Uterus (tissue), 4 donors: ENCODE measurements around the gene ENO1. TPM values are rescaled to one million over a fixed set of nuclear protein-coding genes. Genes with fewer than 3 reads are reported as not detected.

Experiments used
- DNase-seq, 2 donors: peaks; one replicate each; pipeline ENCODE4 v3.0.0-alpha.2; 2019 to 2020
- H3K27ac ChIP-seq, 2 donors: fragments of 200-600 bp; sonication (generic); 1 replicate in 1 of 2; 2 replicates in 1 of 2; pipeline ENCODE4 v1.5.1; 2016 to 2018
- H3K27me3 ChIP-seq, 2 donors: fragments of 200-600 bp; sonication (generic); one replicate each; pipeline ENCODE4 v1.5.1; 2018 to 2019; ENCODE audit warnings: control low read depth in 1 of 2
- H3K36me3 ChIP-seq, 2 donors: fragments of 200-600 bp; sonication (generic); one replicate each; pipeline ENCODE4 v1.5.1; 2019; ENCODE audit warnings: control low read depth in 1 of 2
- H3K4me1 ChIP-seq, 2 donors: fragments of 200-600 bp; sonication (generic); one replicate each; pipeline ENCODE4 v1.5.1; 2018 to 2019; ENCODE audit warnings: control low read depth in 1 of 2
- H3K4me3 ChIP-seq, 2 donors: fragments of 200-600 bp; sonication (generic); 1 replicate in 1 of 2; 2 replicates in 1 of 2; pipeline ENCODE4 v1.5.1; 2018 to 2019; ENCODE audit warnings: mild to moderate bottlenecking in 1 of 2
- H3K9me3 ChIP-seq, 2 donors: fragments of 200-600 bp; sonication (generic); one replicate each; pipeline ENCODE4 v1.5.1; 2019; ENCODE audit warnings: control low read depth in 1 of 2
- POLR2A ChIP-seq, 2 donors: fragments of 450-650 bp; IDR thresholded peaks; one replicate each; pipeline ENCODE4 v1.6.1; 2016; ENCODE audit warnings: antibody characterized with exemption in 2 of 2, mild to moderate bottlenecking in 1 of 2, moderate library complexity in 1 of 2
- intact Hi-C: fragments of 100-400 bp; cut with DNase I; formaldehyde crosslinking; loops from one replicate; pipeline ENCODE4 v1.15.1; 2023; ENCODE audit warnings: low total_unique reads
- total RNA-seq, 4 donors: library from RNA; depleted of rRNA in 3 of 4; stranded (reverse); fragments of >200 nt in 3 of 4; gene quantifications; one replicate each; pipeline versions ENCODE4 v1.1.0 to v1.2.4, GENCODE V29; 2014 to 2023
- TF ChIP-seq, protein P1 (sequence below), 4 experiments: fragments of 200-600 bp in 2 of 4; fragments of 450-650 bp in 2 of 4; sonication (generic) in 2 of 4; IDR thresholded peaks; one replicate each; pipeline ENCODE4 v1.5.1; 2016 to 2019; ENCODE audit warnings: antibody characterized with exemption in 4 of 4, mild to moderate bottlenecking in 2 of 4, moderate library complexity in 1 of 4
- donor health status: DM: yes; HTN: yes; CAD: no.

Gene ENO1
- total RNA-seq, 4 donors from 2014 or later, result 123 to 358 (median 225) TPM

DNA sequence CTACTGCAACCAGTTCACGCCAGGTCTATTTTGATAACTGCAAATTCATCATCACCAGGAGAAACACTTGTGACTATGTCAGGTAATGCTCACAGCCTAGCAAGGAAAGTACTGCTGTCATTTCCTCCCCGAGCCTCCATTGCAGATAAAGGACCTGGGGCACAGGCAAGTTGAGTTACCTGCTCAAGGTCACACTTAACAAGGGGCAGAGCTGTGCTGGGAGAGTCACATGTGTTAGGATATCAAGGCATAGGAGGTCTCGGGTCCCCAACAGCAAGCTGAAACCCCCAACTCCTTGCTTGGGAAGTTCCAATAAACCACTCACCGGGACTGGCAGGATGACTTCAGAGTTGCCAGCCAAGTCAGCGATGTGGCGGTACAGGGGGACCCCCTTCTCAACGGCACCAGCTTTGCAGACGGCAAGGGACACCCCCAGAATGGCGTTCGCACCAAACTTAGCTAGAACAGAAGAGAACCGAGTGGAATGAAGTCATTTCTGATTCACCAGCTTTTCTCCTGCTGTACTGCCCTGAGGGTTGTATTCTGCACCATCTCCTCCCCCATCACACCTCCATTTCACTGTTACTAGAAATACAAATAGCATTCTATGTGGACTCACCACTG is 11.6 kb downstream of the ENO1 start:
- H3K4me1 ChIP-seq, result no peaks in the 10 kb centered on the region
- H3K36me3 ChIP-seq, result no peaks in the 10 kb centered on the region
- H3K9me3 ChIP-seq, result no peaks in the 10 kb centered on the region
- H3K27ac ChIP-seq, result no peak overlapping the region
- no peak for DNase-seq
- no peak for TF ChIP-seq POLR2A (IDR thresholded peaks at IDR 0.05)
- TF ChIP-seq, protein P1, sequence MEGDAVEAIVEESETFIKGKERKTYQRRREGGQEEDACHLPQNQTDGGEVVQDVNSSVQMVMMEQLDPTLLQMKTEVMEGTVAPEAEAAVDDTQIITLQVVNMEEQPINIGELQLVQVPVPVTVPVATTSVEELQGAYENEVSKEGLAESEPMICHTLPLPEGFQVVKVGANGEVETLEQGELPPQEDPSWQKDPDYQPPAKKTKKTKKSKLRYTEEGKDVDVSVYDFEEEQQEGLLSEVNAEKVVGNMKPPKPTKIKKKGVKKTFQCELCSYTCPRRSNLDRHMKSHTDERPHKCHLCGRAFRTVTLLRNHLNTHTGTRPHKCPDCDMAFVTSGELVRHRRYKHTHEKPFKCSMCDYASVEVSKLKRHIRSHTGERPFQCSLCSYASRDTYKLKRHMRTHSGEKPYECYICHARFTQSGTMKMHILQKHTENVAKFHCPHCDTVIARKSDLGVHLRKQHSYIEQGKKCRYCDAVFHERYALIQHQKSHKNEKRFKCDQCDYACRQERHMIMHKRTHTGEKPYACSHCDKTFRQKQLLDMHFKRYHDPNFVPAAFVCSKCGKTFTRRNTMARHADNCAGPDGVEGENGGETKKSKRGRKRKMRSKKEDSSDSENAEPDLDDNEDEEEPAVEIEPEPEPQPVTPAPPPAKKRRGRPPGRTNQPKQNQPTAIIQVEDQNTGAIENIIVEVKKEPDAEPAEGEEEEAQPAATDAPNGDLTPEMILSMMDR (IDR thresholded peaks at IDR 0.05), result no peak
- H3K27me3 ChIP-seq, result no peaks in the 10 kb centered on the region
- intact Hi-C loops, result no loop called here
- no peak overlapping the region for H3K4me3 ChIP-seq

DNA sequence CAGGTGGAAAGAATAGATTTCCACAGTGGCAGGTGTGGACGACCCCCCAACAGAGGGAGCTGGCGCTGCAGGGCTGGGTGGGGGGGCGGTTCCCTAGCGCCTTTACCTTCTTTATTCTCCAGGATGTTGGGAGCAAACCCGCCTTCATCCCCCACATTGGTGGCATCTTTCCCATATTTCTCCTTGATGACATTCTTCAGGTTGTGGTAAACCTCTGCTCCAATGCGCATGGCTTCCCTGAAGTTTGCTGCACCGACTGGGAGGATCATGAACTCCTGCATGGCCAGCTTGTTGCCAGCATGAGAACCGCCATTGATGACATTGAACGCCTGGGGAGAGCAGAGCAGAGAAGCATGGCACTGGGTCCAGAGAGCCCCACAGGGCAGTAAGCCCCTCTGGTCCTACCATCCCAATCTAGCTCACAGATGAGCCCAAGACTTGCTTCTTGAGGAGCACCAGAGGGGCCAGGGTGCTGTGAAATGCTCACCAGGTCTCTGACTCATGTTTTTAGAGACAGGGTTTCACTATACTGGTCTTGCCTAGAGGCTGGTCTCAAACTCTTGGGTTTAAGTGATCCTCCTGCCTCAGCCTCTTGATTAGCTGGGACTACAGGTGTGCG is 12.2 kb downstream of the ENO1 start:
- Histone ChIP-seq H3K27ac (no peak overlapping the region), H3K9me3 (no peaks in the 10 kb centered on the region), H3K36me3 (no peaks in the 10 kb centered on the region), H3K4me1 (no peaks in the 10 kb centered on the region), H3K4me3 (no peak overlapping the region), H3K27me3 (no peaks in the 10 kb centered on the region)
- intact Hi-C loops, result no loop called here
- no peak for DNase-seq
- TF ChIP-seq POLR2A (IDR thresholded peaks at IDR 0.05), result no peak
- TF ChIP-seq, protein P1 (IDR thresholded peaks at IDR 0.05), result no peak

DNA sequence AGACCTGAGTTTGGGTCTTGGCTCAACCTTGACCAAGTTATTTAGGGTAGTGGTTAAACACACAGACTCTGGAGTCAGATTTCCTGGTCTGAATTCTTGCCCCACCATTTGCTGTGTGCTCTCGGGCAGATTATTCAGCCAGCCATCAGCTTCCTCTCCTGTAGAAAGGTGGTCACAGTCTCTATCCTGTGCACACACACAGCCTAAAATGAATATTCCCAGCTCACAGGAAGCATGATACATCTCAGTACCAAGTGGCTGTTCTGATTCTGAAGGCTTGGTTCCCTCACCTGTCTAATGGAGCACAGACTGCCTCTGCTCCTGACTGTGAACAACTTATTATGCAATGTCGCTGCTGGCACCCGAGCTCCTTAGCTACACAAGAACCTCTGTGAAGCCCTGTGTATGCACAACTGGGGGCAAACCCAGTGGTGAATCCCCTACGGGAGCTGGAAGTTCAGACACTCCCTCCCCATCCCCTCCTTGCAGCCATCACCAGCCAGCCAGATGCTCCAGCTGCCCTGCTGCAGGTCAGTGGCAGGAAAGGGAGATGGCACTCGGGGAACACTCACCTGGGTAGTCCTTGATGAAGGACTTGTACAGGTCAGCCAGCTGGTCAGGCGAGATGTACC is 13.7 kb downstream of the ENO1 start:
- H3K9me3 ChIP-seq, result no peaks in the 10 kb centered on the region
- DNase-seq, result no peak
- H3K27ac ChIP-seq, result no peak overlapping the region
- H3K4me1 ChIP-seq, result no peaks in the 10 kb centered on the region
- intact Hi-C loops, result no loop called here
- no peaks in the 10 kb centered on the region for H3K27me3 ChIP-seq
- H3K36me3 ChIP-seq, result no peaks in the 10 kb centered on the region
- no peak overlapping the region for H3K4me3 ChIP-seq
- no peak for TF ChIP-seq POLR2A (IDR thresholded peaks at IDR 0.05)
- TF ChIP-seq, protein P1 (IDR thresholded peaks at IDR 0.05), result no peak

DNA sequence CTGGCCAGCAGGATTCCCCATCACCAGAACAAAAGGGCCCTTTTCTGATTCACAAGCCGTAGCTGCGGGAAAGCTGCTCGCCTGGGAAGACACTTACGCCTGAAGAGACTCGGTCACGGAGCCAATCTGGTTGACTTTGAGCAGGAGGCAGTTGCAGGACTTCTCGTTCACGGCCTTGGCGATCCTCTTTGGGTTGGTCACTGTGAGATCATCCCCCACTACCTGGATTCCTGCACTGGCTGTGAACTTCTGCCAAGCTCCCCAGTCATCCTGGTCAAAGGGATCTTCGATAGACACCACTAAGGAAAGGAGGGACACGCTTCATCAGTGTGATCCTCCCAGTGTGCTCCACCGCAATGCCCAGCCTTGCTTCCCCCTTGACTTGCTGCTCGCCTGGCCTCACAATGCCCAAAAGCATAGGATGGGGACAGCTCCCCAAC is 14.7 kb downstream of the ENO1 start:
- H3K4me3 ChIP-seq, result no peak overlapping the region
- no peaks in the 10 kb centered on the region for H3K36me3 ChIP-seq
- no peaks in the 10 kb centered on the region for H3K27me3 ChIP-seq
- intact Hi-C loops, result no loop called here
- no peak for TF ChIP-seq POLR2A (IDR thresholded peaks at IDR 0.05)
- TF ChIP-seq, protein P1 (IDR thresholded peaks at IDR 0.05), result no peak
- DNase-seq, result no peak
- H3K27ac ChIP-seq, result no peak overlapping the region
- no peaks in the 10 kb centered on the region for H3K4me1 ChIP-seq
- no peaks in the 10 kb centered on the region for H3K9me3 ChIP-seq

DNA sequence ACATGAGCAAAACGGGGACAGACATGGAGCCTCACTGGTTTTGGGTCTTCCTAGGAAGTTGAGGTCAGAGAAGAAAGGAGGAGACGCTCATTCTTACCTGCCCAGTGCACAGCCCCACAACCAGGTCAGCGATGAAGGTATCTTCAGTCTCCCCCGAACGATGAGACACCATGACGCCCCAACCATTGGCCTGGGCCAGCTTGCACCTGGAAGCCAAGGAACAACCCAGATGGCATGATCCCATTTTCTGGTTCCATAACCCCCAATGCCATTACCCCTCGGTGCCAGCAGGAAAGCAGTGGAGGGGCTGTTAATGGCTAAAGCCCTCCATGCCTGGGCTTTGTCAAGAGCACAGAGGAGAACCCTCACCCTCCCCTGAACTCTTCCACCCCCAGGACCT is 15.3 kb downstream of the ENO1 start:
- Histone ChIP-seq H3K4me3 (no peak overlapping the region), H3K27me3 (no peaks in the 10 kb centered on the region), H3K36me3 (no peaks in the 10 kb centered on the region), H3K27ac (no peak overlapping the region), H3K9me3 (no peaks in the 10 kb centered on the region), H3K4me1 (no peaks in the 10 kb centered on the region)
- intact Hi-C loops, result no loop called here
- TF ChIP-seq, protein P1 (IDR thresholded peaks at IDR 0.05), result no peak
- no peak for TF ChIP-seq POLR2A (IDR thresholded peaks at IDR 0.05)
- DNase-seq, result no peak
